Lower leg skin (tissue), 4 donors: Measurements from ENCODE around the gene UNC5C. TPM values are rescaled to one million over a fixed set of nuclear protein-coding genes. Genes with fewer than 3 reads are reported as not detected.

Experiments used
- DNase-seq, 2 donors: peaks; one replicate each; pipeline ENCODE4 v3.0.0-alpha.2; 2019; ENCODE audit warnings: low spot score in 2 of 2
- H3K4me3 ChIP-seq: fragments of 200-600 bp; sonication (generic); 2 replicates; pipeline ENCODE4 v1.5.1; 2017; ENCODE audit warnings: mild to moderate bottlenecking, low read depth; ENCODE audit not compliant: poor library complexity, severe bottlenecking
- POLR2A ChIP-seq, 2 donors: fragments of 450-650 bp; IDR thresholded peaks; one replicate each; pipeline ENCODE4 v1.6.1; 2016 to 2017; ENCODE audit warnings: antibody characterized with exemption in 2 of 2, mild to moderate bottlenecking in 1 of 2, moderate library complexity in 1 of 2
- WGBS, 2 donors: methylation state at CpG; one replicate each; pipeline ENCODE4 v1.1.5; 2018; 5-methylcytosine and 5-hydroxymethylcytosine counted together
- intact Hi-C: fragments of 100-400 bp; cut with DNase I; formaldehyde crosslinking; loops from one replicate; pipeline ENCODE4 v1.15.0; 2023; ENCODE audit warnings: low total_unique reads
- total RNA-seq, 4 donors: library from RNA; depleted of rRNA; stranded (reverse); fragments of >200 nt; gene quantifications; one replicate each; pipeline ENCODE4 v1.1.0, GENCODE V29; 2016
- TF ChIP-seq, protein P1 (sequence below), 3 donors: fragments of 450-650 bp; IDR thresholded peaks; one replicate each; pipeline ENCODE4 v1.5.1; 2016; ENCODE audit warnings: antibody characterized with exemption in 3 of 3, mild to moderate bottlenecking in 3 of 3, moderate library complexity in 2 of 3

UNC5C gene
- total RNA-seq, 4 donors from 2014 or later: 0.34 to 1.8 (median 1.2) TPM

DNA sequence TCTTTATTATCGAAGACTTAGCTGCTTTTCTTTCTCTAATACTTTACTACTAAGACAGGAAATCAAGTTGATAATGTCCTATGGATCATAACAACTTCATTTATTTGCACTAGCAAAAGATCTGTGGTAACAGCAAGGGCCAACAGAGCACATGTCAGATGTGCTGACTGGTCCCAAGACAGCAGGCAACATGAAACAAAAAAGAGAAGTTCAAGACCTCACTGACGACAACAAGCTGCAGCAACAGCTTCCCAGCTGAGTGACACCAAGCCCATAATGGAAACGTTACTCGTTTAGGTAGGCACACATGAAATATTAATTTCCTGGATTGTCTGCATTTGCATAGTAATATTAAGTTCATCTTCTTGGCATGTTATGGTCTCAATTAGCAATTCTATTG, 126.9 kb downstream of the UNC5C start:
- intact Hi-C loops: no loop called here
- no peak for DNase-seq
- 60 to 62% methylated on average over 4 of the region's 4 CpGs for WGBS, 2 donors
- H3K4me3 ChIP-seq: no peak overlapping the region
- TF ChIP-seq, protein P1, sequence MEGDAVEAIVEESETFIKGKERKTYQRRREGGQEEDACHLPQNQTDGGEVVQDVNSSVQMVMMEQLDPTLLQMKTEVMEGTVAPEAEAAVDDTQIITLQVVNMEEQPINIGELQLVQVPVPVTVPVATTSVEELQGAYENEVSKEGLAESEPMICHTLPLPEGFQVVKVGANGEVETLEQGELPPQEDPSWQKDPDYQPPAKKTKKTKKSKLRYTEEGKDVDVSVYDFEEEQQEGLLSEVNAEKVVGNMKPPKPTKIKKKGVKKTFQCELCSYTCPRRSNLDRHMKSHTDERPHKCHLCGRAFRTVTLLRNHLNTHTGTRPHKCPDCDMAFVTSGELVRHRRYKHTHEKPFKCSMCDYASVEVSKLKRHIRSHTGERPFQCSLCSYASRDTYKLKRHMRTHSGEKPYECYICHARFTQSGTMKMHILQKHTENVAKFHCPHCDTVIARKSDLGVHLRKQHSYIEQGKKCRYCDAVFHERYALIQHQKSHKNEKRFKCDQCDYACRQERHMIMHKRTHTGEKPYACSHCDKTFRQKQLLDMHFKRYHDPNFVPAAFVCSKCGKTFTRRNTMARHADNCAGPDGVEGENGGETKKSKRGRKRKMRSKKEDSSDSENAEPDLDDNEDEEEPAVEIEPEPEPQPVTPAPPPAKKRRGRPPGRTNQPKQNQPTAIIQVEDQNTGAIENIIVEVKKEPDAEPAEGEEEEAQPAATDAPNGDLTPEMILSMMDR (IDR thresholded peaks at IDR 0.05): no peak
- TF ChIP-seq POLR2A (IDR thresholded peaks at IDR 0.05): no peak

DNA sequence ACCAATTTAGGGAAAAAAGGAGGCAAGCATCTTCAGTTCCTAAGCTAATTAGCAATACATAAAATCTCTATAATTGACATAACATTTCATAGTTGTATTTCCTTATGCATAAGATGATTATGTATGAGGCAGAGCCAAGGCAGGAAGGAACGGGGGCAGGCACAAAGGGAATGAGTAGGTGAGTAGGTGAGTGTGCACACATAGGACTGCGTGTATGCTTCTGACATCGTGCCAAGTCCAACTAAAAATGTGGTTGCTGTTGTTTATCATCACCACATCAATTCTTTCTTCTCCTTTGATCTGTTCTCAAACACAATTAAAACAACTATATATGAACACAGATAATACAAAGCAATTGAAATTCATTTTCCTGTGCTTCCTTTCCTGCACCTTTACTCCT, 131.2 kb downstream of the UNC5C start:
- intact Hi-C loops: no loop called here
- WGBS, 2 donors: 39 to 52% methylated on average over 3 of the region's 3 CpGs

DNA sequence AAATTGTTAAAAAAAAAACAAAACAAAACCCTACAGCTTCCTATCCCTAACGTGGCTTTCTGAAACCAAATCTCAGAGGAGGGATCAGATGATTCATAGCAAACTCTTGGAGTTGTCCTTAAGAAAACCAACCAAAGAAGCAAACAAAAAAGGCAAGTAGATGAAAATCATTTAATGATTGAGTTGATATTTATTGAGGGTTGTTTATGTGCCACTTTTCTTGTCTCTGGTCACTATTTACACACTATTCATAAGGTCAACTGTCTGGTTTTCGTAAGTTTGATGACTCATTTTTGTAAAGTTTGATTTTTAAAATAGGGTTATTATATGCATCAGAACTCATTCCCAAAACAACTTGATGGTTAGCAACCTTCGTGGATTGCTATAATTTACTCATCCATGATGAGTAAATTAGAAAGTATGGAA, 133.4 kb downstream of the UNC5C start:
- intact Hi-C loops: no loop called here
- TF ChIP-seq, protein P1 (IDR thresholded peaks at IDR 0.05): no peak
- TF ChIP-seq POLR2A (IDR thresholded peaks at IDR 0.05): no peak
- WGBS, 2 donors: 49 to 55% methylated on average over 3 of the region's 3 CpGs

More for the DNA sequence above, 131.2 kb downstream of the UNC5C start:
- no peak for DNase-seq
- TF ChIP-seq, protein P1 (IDR thresholded peaks at IDR 0.05): no peak
- no peak for TF ChIP-seq POLR2A (IDR thresholded peaks at IDR 0.05)
- H3K4me3 ChIP-seq: no peak overlapping the region

DNA sequence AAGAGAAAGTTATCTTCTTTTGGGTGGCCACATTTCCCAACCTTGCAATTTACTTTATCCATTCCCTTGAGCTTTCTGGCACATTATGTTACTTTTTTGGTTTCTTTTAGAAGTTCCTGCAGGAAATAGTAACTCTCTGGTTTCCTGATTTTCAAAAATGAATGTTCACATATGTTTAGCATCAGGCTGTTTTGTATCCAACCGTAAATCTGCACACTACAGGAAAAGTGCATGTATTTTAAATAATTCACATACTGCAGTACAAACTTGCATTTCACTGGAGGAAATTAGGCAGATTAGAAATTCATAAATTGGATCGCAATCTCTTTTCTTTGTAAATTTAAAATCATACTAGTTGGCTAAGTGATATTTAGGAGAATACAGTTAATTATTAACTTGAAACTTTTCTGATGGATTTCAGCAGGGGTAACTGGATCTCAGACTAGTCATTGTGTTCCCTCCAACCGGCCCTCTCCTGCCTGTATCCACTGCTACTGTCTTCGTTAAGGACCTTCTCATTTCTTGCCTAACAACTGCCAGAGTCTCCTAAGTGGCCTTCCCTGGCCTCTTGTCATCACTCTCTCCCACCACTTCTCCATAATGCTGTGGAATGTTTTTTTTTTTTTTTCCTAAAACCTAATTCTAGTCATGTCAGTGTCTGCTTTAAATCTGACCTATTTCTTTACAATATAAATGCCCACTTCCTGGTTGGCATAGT, 137.2 kb downstream of the UNC5C start:
- DNase-seq: no peak
- 49 to 59% methylated on average over 4 of the region's 4 CpGs for WGBS, 2 donors
- TF ChIP-seq, protein P1 (IDR thresholded peaks at IDR 0.05): no peak
- no peak for TF ChIP-seq POLR2A (IDR thresholded peaks at IDR 0.05)
- intact Hi-C loops: no loop called here
- no peak overlapping the region for H3K4me3 ChIP-seq

More for the DNA sequence above, 133.4 kb downstream of the UNC5C start:
- DNase-seq: no peak
- H3K4me3 ChIP-seq: no peak overlapping the region

DNA sequence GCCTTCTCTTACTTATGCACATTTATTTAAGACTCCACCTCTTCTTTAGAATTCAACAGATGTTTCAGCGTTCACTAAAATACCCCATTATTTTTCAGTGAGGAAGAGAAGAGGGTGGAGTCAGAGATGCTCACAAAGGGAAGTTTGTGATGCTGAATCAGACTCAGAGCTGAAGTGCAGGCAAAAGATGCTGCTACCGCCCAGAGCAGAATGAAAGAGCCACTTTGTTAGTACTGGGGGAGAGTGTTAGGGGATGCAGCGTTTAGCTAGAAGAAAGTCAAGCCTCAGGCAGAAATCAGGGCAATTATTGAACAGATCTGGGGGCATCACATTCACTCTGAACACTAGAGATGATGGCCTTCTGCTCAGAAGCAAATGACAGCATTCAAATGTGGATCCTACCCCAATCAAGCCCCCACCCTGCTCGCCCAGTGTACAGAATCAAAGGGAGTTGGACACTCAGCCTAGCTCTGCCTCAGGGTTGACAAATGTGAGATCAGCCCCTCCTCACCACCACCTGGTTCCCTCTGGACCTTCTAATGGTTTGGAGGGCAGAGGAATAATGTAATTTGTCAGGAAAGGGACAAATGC, 138.3 kb downstream of the UNC5C start:
- no peak overlapping the region for H3K4me3 ChIP-seq
- intact Hi-C loops: no loop called here
- DNase-seq: no peak
- 57% methylated on average over 4 of the region's 4 CpGs for WGBS, 2 donors
- TF ChIP-seq, protein P1 (IDR thresholded peaks at IDR 0.05): no peak
- TF ChIP-seq POLR2A (IDR thresholded peaks at IDR 0.05): no peak
